ENCODE measurements around the gene DNMT3A. TPM values are rescaled to one million over a fixed set of nuclear protein-coding genes. Genes with fewer than 3 reads are reported as not detected.

The DNMT3A gene
- total and polyA plus RNA-seq, 2 donors (not counting 3 experiments of a cell fraction or from before 2014, with no cell fraction given), result 23.3 to 71.7 TPM

- no peaks in the 10 kb centered on the region for H3K9me3 ChIP-seq (replicated peaks; ENCODE audit: control insufficient read depth, insufficient read depth, low read length)
These were observed 39.8 kb upstream of the DNMT3A start for GRCh38 chr2:25381502-25381901.

GRCh38 chr2:25380586-25381375, 39.1 kb upstream of the DNMT3A start:
- DNase-seq (ENCODE audit: low read depth, low spot score) (no peak), FAIRE-seq (no peak)
- no TSS peak for BruUV-seq (replicated peaks)

More at GRCh38 chr2:25381502-25381901, 39.8 kb upstream of the DNMT3A start:
- no TSS peak for BruUV-seq (replicated peaks)
- Histone ChIP-seq H3K4me2 (ENCODE audit: insufficient read depth, low read length) (no peak overlapping the region), H3K4me3 (replicated peaks in 1 of 3; ENCODE audit: insufficient read depth in 1 of 3, low read depth in 1 of 3, low read length in 3 of 3) (no peak overlapping the region), H4K20me1 (replicated peaks; ENCODE audit: control insufficient read depth, extremely low read depth, insufficient read depth, low read length) (no peaks in the 10 kb centered on the region), H3K4me1 (ENCODE audit: control insufficient read depth, extremely low read depth, insufficient read depth, low read length) (peaks cover 9% of the 10 kb centered on the region), H3K79me2 (ENCODE audit: control insufficient read depth, insufficient read depth, low read length) (no peaks in the 10 kb centered on the region), H3K9me1 (replicated peaks; ENCODE audit: control insufficient read depth, extremely low read depth, insufficient read depth, low read length) (no peaks in the 10 kb centered on the region), H3K27ac (ENCODE audit: insufficient read depth, low read depth, low read length) (no peak overlapping the region), H2AFZ (ENCODE audit: low read depth, low read length) (no peak overlapping the region), H3K9ac (replicated peaks; ENCODE audit: extremely low read depth, insufficient read depth, low read length) (no peak overlapping the region), H3K27me3 (ENCODE audit: control insufficient read depth in 2 of 2, insufficient read depth in 2 of 2, low read length in 2 of 2) (no peaks in the 10 kb centered on the region), H3K36me3 (ENCODE audit: control insufficient read depth in 2 of 2, extremely low read depth in 1 of 2, insufficient read depth in 2 of 2, low read length in 2 of 2) (no peaks in the 10 kb centered on the region)
- intact Hi-C loops (cut with micrococcal nuclease) (no loop called here), dilution Hi-C loops (cut with MboI; ENCODE audit: extremely low pct_ligation_motif_present, low sequenced_read_pairs) (no loop called here)
- TF ChIP-seq GATA2 (IDR thresholded peaks at IDR 0.05; ENCODE audit: insufficient read depth, insufficient read length, low read depth, low read length), result no peak
- ChIA-PET CTCF (interaction anchor here (6.6 kb wide), 1 partner anchor 19 kb away, joined by 43 read pairs; no protein-coding TSS in a partner anchor), POLR2A (no interaction called here)
- DNase-seq (ENCODE audit: low read depth, low spot score), result no peak
- no peak for FAIRE-seq

More at GRCh38 chr2:25380586-25381375, 39.1 kb upstream of the DNMT3A start:
- no peak for TF ChIP-seq POLR2AphosphoS5 (IDR thresholded peaks at IDR 0.05; ENCODE audit: insufficient read depth, low read depth, low read length)
- TF ChIP-seq MYC (IDR thresholded peaks at IDR 0.05; ENCODE audit: low read depth, low read length), result no peak
- no peak for TF ChIP-seq FOS (IDR thresholded peaks at IDR 0.05; ENCODE audit: borderline replicate concordance, insufficient read depth, low read length)
- no peak for TF ChIP-seq EZH2 (IDR thresholded peaks at IDR 0.05; ENCODE audit: borderline replicate concordance, low read depth, low read length, severe bottlenecking)
- TF ChIP-seq JUN (IDR thresholded peaks at IDR 0.05; ENCODE audit: borderline replicate concordance, insufficient read depth, insufficient read length, low read depth), result no peak
- no peak for TF ChIP-seq POLR2A (IDR thresholded peaks at IDR 0.05; ENCODE audit: low read depth, low read length)
- no peak for TF ChIP-seq MAX (IDR thresholded peaks at IDR 0.05; ENCODE audit: insufficient read depth, insufficient read length)
- TF ChIP-seq GATA2 (IDR thresholded peaks at IDR 0.05; ENCODE audit: insufficient read depth, insufficient read length, low read depth, low read length), result no peak
- TF ChIP-seq CTCF (IDR thresholded peaks at IDR 0.05; ENCODE audit: extremely low read depth in 1 of 2, insufficient read depth in 1 of 2, low read depth in 1 of 2, low read length in 2 of 2), result no peak
- no peaks in the 10 kb centered on the region for H3K9me1 ChIP-seq (replicated peaks; ENCODE audit: control insufficient read depth, extremely low read depth, insufficient read depth, low read length)
- H3K4me3 ChIP-seq (replicated peaks in 1 of 3; ENCODE audit: insufficient read depth in 1 of 3, low read depth in 1 of 3, low read length in 3 of 3), result no peak overlapping the region
- peaks cover 11% of the 10 kb centered on the region for H3K4me1 ChIP-seq (ENCODE audit: control insufficient read depth, extremely low read depth, insufficient read depth, low read length)
- no peaks in the 10 kb centered on the region for H3K36me3 ChIP-seq (ENCODE audit: control insufficient read depth in 2 of 2, extremely low read depth in 1 of 2, insufficient read depth in 2 of 2, low read length in 2 of 2)
- no peak overlapping the region for H3K9ac ChIP-seq (replicated peaks; ENCODE audit: extremely low read depth, insufficient read depth, low read length)
- H2AFZ ChIP-seq (ENCODE audit: low read depth, low read length), result no peak overlapping the region
- no peak overlapping the region for H3K4me2 ChIP-seq (ENCODE audit: insufficient read depth, low read length)
- dilution Hi-C loops (cut with MboI; ENCODE audit: extremely low pct_ligation_motif_present, low sequenced_read_pairs) (no loop called here), intact Hi-C loops (cut with micrococcal nuclease) (no loop called here)
- no peaks in the 10 kb centered on the region for H4K20me1 ChIP-seq (replicated peaks; ENCODE audit: control insufficient read depth, extremely low read depth, insufficient read depth, low read length)
- no peaks in the 10 kb centered on the region for H3K79me2 ChIP-seq (ENCODE audit: control insufficient read depth, insufficient read depth, low read length)
- ChIA-PET POLR2A (no interaction called here), CTCF (interaction anchor here (6.6 kb wide), 1 partner anchor 19 kb away, joined by 43 read pairs; no protein-coding TSS in a partner anchor)
- no peaks in the 10 kb centered on the region for H3K9me3 ChIP-seq (replicated peaks; ENCODE audit: control insufficient read depth, insufficient read depth, low read length)
- no peak overlapping the region for H3K27ac ChIP-seq (ENCODE audit: insufficient read depth, low read depth, low read length)
- H3K27me3 ChIP-seq (ENCODE audit: control insufficient read depth in 2 of 2, insufficient read depth in 2 of 2, low read length in 2 of 2), result no peaks in the 10 kb centered on the region
